MM.1S (cell line): Measurements from ENCODE around the gene KRTAP5-7.

Experiments
- DNase-seq: peaks from one replicate; pipeline ENCODE4 v3.0.0-alpha.2; 2015
- H2AFZ ChIP-seq: fragments of 300-600 bp; sonication (generic); 2 replicates; pipeline ENCODE4 v1.6.0; 2016; ENCODE audit warnings: antibody characterized with exemption, low read length
- H3F3A ChIP-seq: fragments of 300-600 bp; sonication (generic); 2 replicates; pipeline ENCODE4 v1.6.1; 2016; ENCODE audit warnings: mild to moderate bottlenecking, antibody characterized with exemption, low read length, moderate library complexity, mixed read lengths; ENCODE audit not compliant: insufficient read depth
- H3K27ac ChIP-seq: fragments of 300-600 bp; sonication (generic); 2 replicates; pipeline ENCODE4 v1.5.1; 2016; ENCODE audit warnings: mild to moderate bottlenecking, low read length
- H3K27me3 ChIP-seq: fragments of 300-600 bp; sonication (generic); replicated peaks from 2 replicates; pipeline ENCODE4 v1.6.0; 2016; ENCODE audit warnings: low read length; ENCODE audit not compliant: insufficient read depth
- H3K36me3 ChIP-seq: fragments of 300-600 bp; sonication (generic); replicated peaks from 2 replicates; pipeline ENCODE4 v1.6.1; 2016; ENCODE audit warnings: mild to moderate bottlenecking, low read length, mixed read lengths; ENCODE audit not compliant: insufficient read depth
- H3K4me1 ChIP-seq: fragments of 300-600 bp; sonication (generic); 2 replicates; pipeline ENCODE4 v1.6.1; 2016; ENCODE audit warnings: low read length, mixed read lengths
- H3K4me2 ChIP-seq: fragments of 300-600 bp; sonication (generic); 2 replicates; pipeline ENCODE4 v1.6.0; 2016; ENCODE audit warnings: low read depth, low read length
- H3K4me3 ChIP-seq: fragments of 300-600 bp; sonication (generic); 2 replicates; pipeline ENCODE4 v1.5.1; 2016; ENCODE audit warnings: low read length, mixed read lengths
- H3K79me2 ChIP-seq: fragments of 300-600 bp; sonication (generic); 2 replicates; pipeline ENCODE4 v1.6.1; 2016; ENCODE audit warnings: mixed run types, low read length, mixed read lengths
- H3K9ac ChIP-seq: fragments of 300-600 bp; sonication (generic); 2 replicates; pipeline ENCODE4 v1.6.1; 2016; ENCODE audit warnings: low read length, mixed read lengths
- H3K9me2 ChIP-seq: fragments of 300-600 bp; sonication (generic); replicated peaks from 2 replicates; pipeline ENCODE4 v1.6.1; 2016; ENCODE audit warnings: mild to moderate bottlenecking, low read length, mixed read lengths; ENCODE audit not compliant: insufficient read depth
- H3K9me3 ChIP-seq: fragments of 300-600 bp; sonication (generic); replicated peaks from 2 replicates; pipeline ENCODE4 v1.6.1; 2016; ENCODE audit warnings: mild to moderate bottlenecking, low read length, mixed read lengths; ENCODE audit not compliant: insufficient read depth
- H4K20me1 ChIP-seq: fragments of 300-600 bp; sonication (generic); 2 replicates; pipeline ENCODE4 v1.6.1; 2016; ENCODE audit warnings: mild to moderate bottlenecking, low read length, moderate library complexity, mixed read lengths; ENCODE audit not compliant: insufficient read depth
- EZH2 ChIP-seq: fragments of 300-600 bp; sonication (generic); optimal IDR thresholded peaks from 2 replicates; pipeline ENCODE3; 2017; ENCODE audit warnings: low read depth, mild to moderate bottlenecking, antibody characterized with exemption, low read length, mixed read lengths
- EZH2phosphoT487 ChIP-seq: fragments of 300-600 bp; sonication (generic); IDR thresholded peaks from 2 replicates; pipeline ENCODE4 v1.6.1; 2018; ENCODE audit warnings: antibody characterized with exemption, low read length
- TF ChIP-seq, protein P1 (sequence below): fragments of 300-600 bp; sonication (generic); IDR thresholded peaks from 2 replicates; pipeline ENCODE4 v1.5.1; 2016; ENCODE audit warnings: antibody characterized with exemption, low read length, mixed read lengths

KRTAP5-7 gene

DNA sequence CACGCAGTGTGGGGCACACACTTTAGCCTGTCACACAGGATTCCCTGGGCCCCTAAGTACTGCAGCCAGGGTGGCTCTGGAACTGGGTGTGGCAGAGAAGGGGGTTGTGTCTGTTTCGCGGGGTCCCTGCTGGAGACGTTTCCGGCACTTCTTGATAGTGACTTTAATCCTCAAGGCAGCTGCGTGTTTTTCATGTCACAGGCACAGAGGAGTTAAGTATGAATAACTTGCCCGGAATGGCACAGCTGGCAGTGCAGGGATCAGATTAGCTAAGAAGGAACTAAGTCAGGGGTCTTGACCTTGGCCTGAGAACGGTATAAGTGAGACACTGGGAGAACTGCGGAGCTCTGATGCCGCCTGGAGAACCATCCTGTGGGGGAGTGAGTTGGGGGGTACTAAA is 7.5 kb upstream of the KRTAP5-7 start:
- TF ChIP-seq EZH2phosphoT487 (no peak), EZH2 (no peak)
- TF ChIP-seq, protein P1, sequence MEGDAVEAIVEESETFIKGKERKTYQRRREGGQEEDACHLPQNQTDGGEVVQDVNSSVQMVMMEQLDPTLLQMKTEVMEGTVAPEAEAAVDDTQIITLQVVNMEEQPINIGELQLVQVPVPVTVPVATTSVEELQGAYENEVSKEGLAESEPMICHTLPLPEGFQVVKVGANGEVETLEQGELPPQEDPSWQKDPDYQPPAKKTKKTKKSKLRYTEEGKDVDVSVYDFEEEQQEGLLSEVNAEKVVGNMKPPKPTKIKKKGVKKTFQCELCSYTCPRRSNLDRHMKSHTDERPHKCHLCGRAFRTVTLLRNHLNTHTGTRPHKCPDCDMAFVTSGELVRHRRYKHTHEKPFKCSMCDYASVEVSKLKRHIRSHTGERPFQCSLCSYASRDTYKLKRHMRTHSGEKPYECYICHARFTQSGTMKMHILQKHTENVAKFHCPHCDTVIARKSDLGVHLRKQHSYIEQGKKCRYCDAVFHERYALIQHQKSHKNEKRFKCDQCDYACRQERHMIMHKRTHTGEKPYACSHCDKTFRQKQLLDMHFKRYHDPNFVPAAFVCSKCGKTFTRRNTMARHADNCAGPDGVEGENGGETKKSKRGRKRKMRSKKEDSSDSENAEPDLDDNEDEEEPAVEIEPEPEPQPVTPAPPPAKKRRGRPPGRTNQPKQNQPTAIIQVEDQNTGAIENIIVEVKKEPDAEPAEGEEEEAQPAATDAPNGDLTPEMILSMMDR = no peak
- no peaks in the 10 kb centered on the region for H3K36me3 ChIP-seq
- no peak overlapping the region for H3K9ac ChIP-seq
- no peak overlapping the region for H3K4me2 ChIP-seq
- H3K9me2 ChIP-seq = no peaks in the 10 kb centered on the region
- no peak overlapping the region for H3K4me3 ChIP-seq
- no peaks in the 10 kb centered on the region for H3K9me3 ChIP-seq
- peaks cover 8% of the 10 kb centered on the region for H3K27me3 ChIP-seq
- DNase-seq = no peak
- H2AFZ ChIP-seq = no peak overlapping the region
- no peaks in the 10 kb centered on the region for H4K20me1 ChIP-seq
- H3K79me2 ChIP-seq = no peaks in the 10 kb centered on the region
- no peaks in the 10 kb centered on the region for H3F3A ChIP-seq
- no peaks in the 10 kb centered on the region for H3K4me1 ChIP-seq
- H3K27ac ChIP-seq = no peak overlapping the region

DNA sequence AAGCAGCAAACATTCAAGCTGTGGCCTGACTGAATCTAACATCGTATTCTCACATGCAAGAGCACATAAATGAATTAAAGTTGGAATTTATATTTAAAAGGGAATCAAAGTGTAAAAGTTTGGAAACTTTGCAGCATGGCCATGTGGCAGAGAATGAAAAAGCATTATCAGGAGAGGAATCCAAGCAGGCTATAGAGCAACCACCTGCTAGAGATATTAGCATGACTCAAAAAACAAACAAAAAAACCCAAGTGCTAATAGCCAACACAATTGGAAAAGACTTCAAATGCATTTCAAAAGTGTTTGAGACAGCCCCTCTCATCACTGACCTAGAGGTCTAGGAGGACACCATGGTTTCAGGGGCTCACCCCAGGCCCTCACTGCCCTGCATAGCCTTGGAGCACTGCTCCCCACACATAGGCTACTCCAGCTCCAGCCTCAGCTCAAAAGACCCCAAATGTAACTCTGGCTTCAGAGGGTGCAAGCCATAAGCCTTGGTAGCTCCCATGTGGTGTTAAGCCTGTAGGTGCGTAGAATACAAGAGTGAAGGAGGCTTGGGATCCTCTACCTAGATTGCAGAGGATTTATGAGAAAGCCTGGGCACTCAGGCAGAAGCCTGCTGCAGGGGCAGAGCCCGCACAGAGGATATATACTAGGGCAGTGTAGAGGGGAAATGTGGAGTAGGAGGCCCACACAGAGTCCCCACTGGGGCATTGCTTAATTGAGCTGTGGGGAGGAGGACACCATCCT is 1.7 kb upstream of the KRTAP5-7 start:
- H3K9me3 ChIP-seq = no peaks in the 10 kb centered on the region
- no peak overlapping the region for H2AFZ ChIP-seq
- H3K4me2 ChIP-seq = no peak overlapping the region
- H3K79me2 ChIP-seq = no peaks in the 10 kb centered on the region
- no peaks in the 10 kb centered on the region for H3K9me2 ChIP-seq
- H3K27ac ChIP-seq = no peak overlapping the region
- no peak overlapping the region for H3K4me3 ChIP-seq
- no peak for DNase-seq
- no peaks in the 10 kb centered on the region for H3F3A ChIP-seq
- H3K27me3 ChIP-seq = peaks cover 36% of the 10 kb centered on the region
- H4K20me1 ChIP-seq = no peaks in the 10 kb centered on the region
- H3K9ac ChIP-seq = no peak overlapping the region
- TF ChIP-seq EZH2 = no peak
- no peaks in the 10 kb centered on the region for H3K4me1 ChIP-seq
- no peaks in the 10 kb centered on the region for H3K36me3 ChIP-seq

DNA sequence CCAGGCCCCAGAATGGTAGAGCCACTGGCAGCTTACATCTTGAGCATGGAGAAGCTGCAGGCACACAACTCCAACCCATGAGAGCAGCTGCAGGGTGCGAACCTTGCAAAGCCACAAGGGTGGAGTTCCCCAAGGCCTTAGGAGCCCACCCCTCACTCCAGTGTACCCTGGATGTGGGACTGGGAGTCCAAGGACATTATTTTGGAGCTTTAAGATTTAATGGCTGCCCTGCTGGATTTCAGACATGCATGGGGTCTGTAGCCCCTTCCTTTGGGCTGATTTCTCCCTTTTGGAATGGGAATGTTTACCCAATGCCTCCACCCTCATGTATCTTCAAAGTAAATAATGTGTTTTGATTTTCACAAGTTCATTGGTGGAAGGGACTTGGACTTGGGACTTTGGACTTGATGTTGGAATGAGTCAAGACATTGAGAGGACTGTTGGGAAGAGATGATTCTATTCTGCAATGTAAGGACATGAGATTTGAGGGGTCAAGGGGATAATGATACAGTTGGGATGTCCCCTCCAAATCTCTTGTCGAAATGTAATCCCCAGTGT is 1.1 kb upstream of the KRTAP5-7 start:
- H3K9ac ChIP-seq = no peak overlapping the region
- H3K4me3 ChIP-seq = no peak overlapping the region
- H3K36me3 ChIP-seq = no peaks in the 10 kb centered on the region
- no peaks in the 10 kb centered on the region for H3K9me3 ChIP-seq
- DNase-seq = no peak
- H3K27me3 ChIP-seq = peaks cover 36% of the 10 kb centered on the region
- H3K4me2 ChIP-seq = no peak overlapping the region
- H3K4me1 ChIP-seq = no peaks in the 10 kb centered on the region
- TF ChIP-seq, protein P1 = no peak
- TF ChIP-seq EZH2phosphoT487 = no peak
- TF ChIP-seq EZH2 = no peak
- H3F3A ChIP-seq = no peaks in the 10 kb centered on the region
- no peaks in the 10 kb centered on the region for H4K20me1 ChIP-seq
- no peak overlapping the region for H3K27ac ChIP-seq
- H3K9me2 ChIP-seq = no peaks in the 10 kb centered on the region
- H3K79me2 ChIP-seq = no peaks in the 10 kb centered on the region
- no peak overlapping the region for H2AFZ ChIP-seq

DNA sequence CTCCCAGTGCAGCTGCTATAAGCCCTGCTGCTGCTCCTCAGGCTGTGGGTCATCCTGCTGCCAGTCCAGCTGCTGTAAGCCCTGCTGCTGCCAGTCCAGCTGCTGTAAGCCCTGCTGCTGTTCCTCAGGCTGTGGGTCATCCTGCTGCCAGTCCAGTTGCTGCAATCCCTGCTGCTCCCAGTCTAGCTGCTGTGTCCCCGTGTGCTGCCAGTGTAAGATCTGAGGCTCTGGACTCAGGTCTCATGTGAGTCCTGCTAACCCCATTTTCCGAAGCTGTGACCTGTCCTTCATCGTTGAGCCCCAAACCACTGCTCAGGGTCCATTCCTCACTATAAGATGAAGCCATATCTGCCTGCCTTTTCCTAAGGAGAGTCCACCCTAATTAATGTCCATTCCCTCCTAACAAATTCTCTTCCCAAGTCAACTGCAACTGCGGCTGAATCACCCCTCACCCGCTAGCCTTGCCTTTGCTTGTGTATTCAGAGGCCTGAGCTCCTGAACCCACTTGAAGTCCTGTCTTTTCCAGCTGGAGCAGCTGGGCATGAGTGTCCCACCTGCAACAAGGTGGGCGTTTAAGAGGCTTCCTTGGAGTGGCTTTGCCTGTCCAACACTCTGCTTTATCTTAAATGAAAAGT is 626 bp downstream of the KRTAP5-7 start:
- Histone ChIP-seq H3K4me1 (no peaks in the 10 kb centered on the region), H3K9me2 (no peaks in the 10 kb centered on the region), H3K79me2 (no peaks in the 10 kb centered on the region), H3K27me3 (peaks cover 42% of the 10 kb centered on the region), H3K9me3 (no peaks in the 10 kb centered on the region), H3F3A (no peaks in the 10 kb centered on the region), H4K20me1 (no peaks in the 10 kb centered on the region), H3K4me3 (no peak overlapping the region), H2AFZ (no peak overlapping the region), H3K36me3 (no peaks in the 10 kb centered on the region), H3K9ac (no peak overlapping the region), H3K4me2 (no peak overlapping the region), H3K27ac (no peak overlapping the region)
- DNase-seq = no peak
- TF ChIP-seq, protein P1 = no peak
- no peak for TF ChIP-seq EZH2phosphoT487
- TF ChIP-seq EZH2 = no peak
